Duodenal mucosa (tissue), 2 donors: ENCODE measurements around the gene AKNAD1.
"Not testable (repeated sequence)": the region's sequence is repeated elsewhere in the genome, so short reads cannot be mapped to it uniquely, and the experiment has no call there.

Source experiments
- H3K27ac ChIP-seq: one replicate; pipeline ENCODE4 v1.7.0; 2013; ENCODE audit warnings: low read depth, low read length
- H3K27me3 ChIP-seq, 2 donors: one replicate each; pipeline ENCODE4 v1.7.0; 2013; ENCODE audit warnings: low read length in 2 of 2, control low read depth in 1 of 2; ENCODE audit not compliant: insufficient read depth in 2 of 2, control insufficient read depth in 1 of 2
- H3K36me3 ChIP-seq, 2 donors: one replicate each; pipeline ENCODE4 v1.7.0; 2013; ENCODE audit warnings: low read length in 2 of 2, control low read depth in 1 of 2; ENCODE audit not compliant: insufficient read depth in 2 of 2, control insufficient read depth in 1 of 2
- H3K4me1 ChIP-seq, 2 donors: one replicate each; pipeline ENCODE4 v1.7.0; 2013; ENCODE audit warnings: low read length in 2 of 2, control low read depth in 1 of 2; ENCODE audit not compliant: insufficient read depth in 2 of 2, control insufficient read depth in 1 of 2
- H3K4me3 ChIP-seq, 2 donors: one replicate each; pipeline ENCODE4 v1.7.0; 2013; ENCODE audit warnings: low read length in 2 of 2, low read depth in 1 of 2
- H3K9ac ChIP-seq, 2 donors: one replicate each; pipeline ENCODE4 v1.7.0; 2013; ENCODE audit warnings: low read length in 2 of 2, low read depth in 1 of 2
- H3K9me3 ChIP-seq, 2 donors: one replicate each; pipeline ENCODE4 v1.7.0; 2013; ENCODE audit warnings: low read length in 2 of 2, control low read depth in 1 of 2; ENCODE audit not compliant: control insufficient read depth in 1 of 2

AKNAD1 gene

GRCh38 chr1:108856994-108857393 is at the start of gene AKNAD1:
Gene AKNAD1 (minus strand): TSS chr1:108857094. CDS start chr1:108852664, 4,430 bp downstream.
- no peaks in the 10 kb centered on the region for H3K36me3 ChIP-seq
- H3K9ac ChIP-seq: no peak within 1 kb of the TSS
- H3K4me1 ChIP-seq: no peaks in the 10 kb centered on the region
- H3K27me3 ChIP-seq: no peaks in the 10 kb centered on the region
- no peak within 1 kb of the TSS for H3K27ac ChIP-seq
- H3K9me3 ChIP-seq: no peaks in the 10 kb centered on the region
- H3K4me3 ChIP-seq: no peak within 1 kb of the TSS

GRCh38 chr1:108901106-108901505 is 44.2 kb upstream of the AKNAD1 start:
- no peak overlapping the region for H3K27ac ChIP-seq
- H3K4me1 ChIP-seq: no peaks in the 10 kb centered on the region
- no peak overlapping the region for H3K4me3 ChIP-seq
- H3K9ac ChIP-seq: no peak overlapping the region
- H3K9me3 ChIP-seq: no peaks in the 10 kb centered on the region
- peaks cover 0 to 6% of the 10 kb centered on the region in 2 donors for H3K36me3 ChIP-seq
- H3K27me3 ChIP-seq: no peaks in the 10 kb centered on the region

GRCh38 chr1:108897865-108898720 is 41.2 kb upstream of the AKNAD1 start:
- Histone ChIP-seq H3K27ac (no peak overlapping the region), H3K36me3 (peaks cover 0 to 3% of the 10 kb centered on the region in 2 donors), H3K4me3 (no peak overlapping the region), H3K9me3 (no peaks in the 10 kb centered on the region), H3K27me3 (no peaks in the 10 kb centered on the region), H3K4me1 (no peaks in the 10 kb centered on the region), H3K9ac (no peak overlapping the region)

- no peak overlapping the region for H3K4me3 ChIP-seq
- H3K36me3 ChIP-seq: no peaks in the 10 kb centered on the region
- H3K4me1 ChIP-seq: no peaks in the 10 kb centered on the region
- no peak overlapping the region for H3K9ac ChIP-seq
- H3K27me3 ChIP-seq: no peaks in the 10 kb centered on the region
- no peak overlapping the region for H3K27ac ChIP-seq
- no peaks in the 10 kb centered on the region for H3K9me3 ChIP-seq
Measured at GRCh38 chr1:108896146-108897145, 39.6 kb upstream of the AKNAD1 start.

- no peaks in the 10 kb centered on the region for H3K9me3 ChIP-seq
- H3K36me3 ChIP-seq: no peaks in the 10 kb centered on the region
- H3K9ac ChIP-seq: no peak overlapping the region
- H3K27me3 ChIP-seq: no peaks in the 10 kb centered on the region
- no peak overlapping the region for H3K4me3 ChIP-seq
- no peak overlapping the region for H3K27ac ChIP-seq
- peaks cover 5 to 12% of the 10 kb centered on the region in 2 donors for H3K4me1 ChIP-seq
Measured at GRCh38 chr1:108893141-108893530, 36.2 kb upstream of the AKNAD1 start.

GRCh38 chr1:108892356-108893140 is 35.7 kb upstream of the AKNAD1 start:
- Histone ChIP-seq H3K9ac (no peak overlapping the region), H3K27me3 (no peaks in the 10 kb centered on the region), H3K4me1 (peaks cover 5 to 12% of the 10 kb centered on the region in 2 donors), H3K9me3 (no peaks in the 10 kb centered on the region), H3K27ac (no peak overlapping the region), H3K4me3 (no peak overlapping the region), H3K36me3 (peaks cover 0 to under 1% of the 10 kb centered on the region in 2 donors)

- no peaks in the 10 kb centered on the region for H3K9me3 ChIP-seq
- H3K27ac ChIP-seq: no peak overlapping the region
Measured at GRCh38 chr1:108889706-108890384, 33.0 kb upstream of the AKNAD1 start.

GRCh38 chr1:108889006-108889645 is 32.2 kb upstream of the AKNAD1 start:
- peaks cover 5 to 12% of the 10 kb centered on the region in 2 donors for H3K4me1 ChIP-seq
- H3K27me3 ChIP-seq, H3K36me3 ChIP-seq, H3K9me3 ChIP-seq, H3K27ac ChIP-seq, H3K9ac ChIP-seq, H3K4me3 ChIP-seq: not testable (repeated sequence)

More at GRCh38 chr1:108889706-108890384, 33.0 kb upstream of the AKNAD1 start:
- no peaks in the 10 kb centered on the region for H3K27me3 ChIP-seq
- peaks cover 0 to 3% of the 10 kb centered on the region in 2 donors for H3K36me3 ChIP-seq
- no peak overlapping the region for H3K4me3 ChIP-seq
- no peak overlapping the region for H3K9ac ChIP-seq
- H3K4me1 ChIP-seq: peaks cover 5 to 12% of the 10 kb centered on the region in 2 donors

- Histone ChIP-seq H3K9ac (no peak overlapping the region), H3K27me3 (no peaks in the 10 kb centered on the region), H3K27ac (no peak overlapping the region), H3K9me3 (no peaks in the 10 kb centered on the region), H3K4me3 (no peak overlapping the region), H3K36me3 (peaks cover 0 to 3% of the 10 kb centered on the region in 2 donors), H3K4me1 (peaks cover 5 to 12% of the 10 kb centered on the region in 2 donors)
Measured at GRCh38 chr1:108886292-108886691, 29.4 kb upstream of the AKNAD1 start.
